Measurements from ENCODE around the gene FGFRL1. TPM values are rescaled to one million over a fixed set of nuclear protein-coding genes. Genes with fewer than 3 reads are reported as not detected.

FGFRL1 gene
- total and polyA plus RNA-seq, 2 of the 13 experiments (the other 11 are each of a cell fraction or from before 2014, with no cell fraction given) = 19.1 to 30.6 TPM

GRCh38 chr4:992297-993110 lies 18.9 kb upstream of the FGFRL1 start (continued):
- TF ChIP-seq KIAA2018 (CRISPR knock-in tag; IDR thresholded peaks at IDR 0.05; ENCODE audit: borderline replicate concordance) = no peak
- TF ChIP-seq HMGA1 (CRISPR knock-in tag; conservative IDR thresholded peaks at IDR 0.05) = no peak
- TF ChIP-seq CEBPG (CRISPR knock-in tag; IDR thresholded peaks at IDR 0.05) = peak; percentile 60; the same call in 1 of the 2 replicates
- TF ChIP-seq NBN (conservative IDR thresholded peaks at IDR 0.05) = no peak
- TF ChIP-seq ZBTB34 (CRISPR knock-in tag; IDR thresholded peaks at IDR 0.05) = no peak
- TF ChIP-seq ZNF329 (CRISPR knock-in tag; IDR thresholded peaks at IDR 0.05; ENCODE audit: low read depth) = no peak
- 0 out of 2 replicates have a peak, but pooled peaks have one; percentile 18 for TF ChIP-seq ZNF333 (CRISPR knock-in tag; IDR thresholded peaks at IDR 0.05; ENCODE audit: borderline replicate concordance)
- TF ChIP-seq GMEB2 (CRISPR knock-in tag; IDR thresholded peaks at IDR 0.05; ENCODE audit: low read depth) = 0 out of 2 replicates have a peak, but pooled peaks have one; percentile 22
- TF ChIP-seq ZNF737 (CRISPR knock-in tag; IDR thresholded peaks at IDR 0.05; ENCODE audit: borderline replicate concordance) = no peak; the same call in 1 of the 2 replicates
- peak; percentile 48; the same call in 1 of the 2 replicates for TF ChIP-seq PHF8 (CRISPR knock-in tag; IDR thresholded peaks at IDR 0.05)
- TF ChIP-seq GMEB1 (CRISPR knock-in tag; IDR thresholded peaks at IDR 0.05; ENCODE audit: borderline replicate concordance) = peak; percentile 64; the same call in 1 of the 2 replicates
- TF ChIP-seq FOXA3 (CRISPR knock-in tag; IDR thresholded peaks at IDR 0.05) = peak; percentile 88
- TF ChIP-seq POLR2AphosphoS5 (IDR thresholded peaks at IDR 0.05; ENCODE audit: low read depth, low read length) = peak; percentile 93

Measured in HepG2 (cell line).